Erythroblast (primary cell): ENCODE measurements around the gene SCARF2.

Source experiments
- GATA1 ChIP-seq: IDR thresholded peaks from 2 replicates; pipeline ENCODE4 v1.6.1; 2011; ENCODE audit warnings: low read depth, mild to moderate bottlenecking, control low read depth, low read length, moderate library complexity
- POLR2A ChIP-seq: IDR thresholded peaks from 2 replicates; pipeline ENCODE4 v1.6.1; 2011; ENCODE audit warnings: mild to moderate bottlenecking, low read length

GRCh38 chr22:20455709-20456063 is 18.1 kb upstream of the SCARF2 start:
- no peak for TF ChIP-seq POLR2A
- no peak for TF ChIP-seq GATA1
